Cardiac muscle cell (in vitro differentiated cells and primary cell): ENCODE data around the gene CEP57. TPM values are rescaled to one million over a fixed set of nuclear protein-coding genes. Genes with fewer than 3 reads are reported as not detected.
A peak's percentile ranks its signal among the peaks of the same experiment; 100 is the strongest.

ENCODE experiments used
- DNase-seq, 2 donors: peaks; one replicate each; pipeline versions ENCODE4 v3.0.0 to v3.0.0-alpha.2; 2010 to 2017; ENCODE audit warnings: low read depth in 1 of 2, low spot score in 1 of 2
- H3K27ac ChIP-seq: fragments of 200-600 bp; sonication (generic); 2 replicates; pipeline ENCODE4 v1.5.1; 2016
- H3K27me3 ChIP-seq: fragments of 200-600 bp; sonication (generic); 2 replicates; pipeline ENCODE4 v1.6.0; 2016; ENCODE audit warnings: control low read depth
- H3K36me3 ChIP-seq: fragments of 200-600 bp; sonication (generic); 2 replicates; pipeline ENCODE4 v1.5.1; 2016; ENCODE audit warnings: control low read depth
- H3K4me1 ChIP-seq: fragments of 200-600 bp; sonication (generic); 2 replicates; pipeline ENCODE4 v1.8.1; 2017; ENCODE audit warnings: low read depth, mild to moderate bottlenecking, mixed run types
- H3K4me3 ChIP-seq: fragments of 200-600 bp; sonication (generic); 2 replicates; pipeline ENCODE4 v1.5.1; 2016; ENCODE audit warnings: mild to moderate bottlenecking
- H3K9me3 ChIP-seq: fragments of 200-600 bp; sonication (generic); 2 replicates; pipeline ENCODE4 v1.5.1; 2017; ENCODE audit warnings: low read depth, mild to moderate bottlenecking, control low read depth
- polyA plus RNA-seq: library from polyadenylated mRNA; unstranded; fragments of >200 nt; fragmentation: Nextera tagmentation; extraction: Ambion mirVana; gene quantifications from 2 replicates; pipeline ENCODE4 v1.2.1, GENCODE V29; 2016
- total RNA-seq: library from RNA; depleted of rRNA; stranded (reverse); fragments of >200 nt; gene quantifications from 2 replicates; pipeline ENCODE4 v1.2.3, GENCODE V29; 2016
- TF ChIP-seq, protein P1 (sequence below): IDR thresholded peaks from 2 replicates; pipeline ENCODE4 v1.5.1; 2012; ENCODE audit warnings: low read depth, mild to moderate bottlenecking, low read length

Gene CEP57
- total and polyA plus RNA-seq, 2 experiments from 2014 or later, result 57.1 to 75.6 TPM

DNA sequence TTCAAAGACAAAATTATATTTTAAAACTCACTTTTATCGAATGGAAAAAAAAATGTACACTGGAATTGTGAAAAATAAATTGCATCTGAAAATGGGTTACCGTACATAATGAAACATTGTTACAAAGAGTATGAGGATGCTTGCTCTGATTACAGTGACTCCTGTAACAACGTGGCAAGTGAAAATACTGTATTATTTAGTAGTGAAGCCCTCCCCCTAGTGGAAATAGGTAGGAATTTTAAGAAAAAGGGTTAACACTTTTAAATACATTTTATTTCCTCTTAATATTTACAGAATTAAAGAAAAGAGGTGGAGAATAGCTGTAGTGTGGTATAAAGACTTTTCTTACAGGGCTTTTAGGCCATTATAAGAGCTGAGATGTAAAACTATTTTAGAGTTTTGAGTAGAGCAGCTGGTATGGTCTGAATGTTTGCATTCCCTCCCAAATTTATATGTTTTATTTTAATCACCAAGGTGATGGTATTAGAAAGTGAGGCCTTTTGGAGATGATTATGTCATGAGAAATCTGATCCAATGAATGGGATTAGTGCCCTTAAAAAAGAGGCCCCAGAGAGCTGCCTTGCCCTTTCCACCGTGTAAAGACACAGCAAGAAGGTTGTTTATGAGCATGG is 25.9 kb upstream of the CEP57 start:
- DNase-seq, result peak; percentile 61 to 77
- Histone ChIP-seq H3K4me3 (no peak overlapping the region), H3K27ac (no peak overlapping the region), H3K36me3 (no peaks in the 10 kb centered on the region), H3K27me3 (no peaks in the 10 kb centered on the region), H3K9me3 (no peaks in the 10 kb centered on the region), H3K4me1 (no peaks in the 10 kb centered on the region)
- TF ChIP-seq, protein P1, sequence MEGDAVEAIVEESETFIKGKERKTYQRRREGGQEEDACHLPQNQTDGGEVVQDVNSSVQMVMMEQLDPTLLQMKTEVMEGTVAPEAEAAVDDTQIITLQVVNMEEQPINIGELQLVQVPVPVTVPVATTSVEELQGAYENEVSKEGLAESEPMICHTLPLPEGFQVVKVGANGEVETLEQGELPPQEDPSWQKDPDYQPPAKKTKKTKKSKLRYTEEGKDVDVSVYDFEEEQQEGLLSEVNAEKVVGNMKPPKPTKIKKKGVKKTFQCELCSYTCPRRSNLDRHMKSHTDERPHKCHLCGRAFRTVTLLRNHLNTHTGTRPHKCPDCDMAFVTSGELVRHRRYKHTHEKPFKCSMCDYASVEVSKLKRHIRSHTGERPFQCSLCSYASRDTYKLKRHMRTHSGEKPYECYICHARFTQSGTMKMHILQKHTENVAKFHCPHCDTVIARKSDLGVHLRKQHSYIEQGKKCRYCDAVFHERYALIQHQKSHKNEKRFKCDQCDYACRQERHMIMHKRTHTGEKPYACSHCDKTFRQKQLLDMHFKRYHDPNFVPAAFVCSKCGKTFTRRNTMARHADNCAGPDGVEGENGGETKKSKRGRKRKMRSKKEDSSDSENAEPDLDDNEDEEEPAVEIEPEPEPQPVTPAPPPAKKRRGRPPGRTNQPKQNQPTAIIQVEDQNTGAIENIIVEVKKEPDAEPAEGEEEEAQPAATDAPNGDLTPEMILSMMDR, result peak; percentile 55

DNA sequence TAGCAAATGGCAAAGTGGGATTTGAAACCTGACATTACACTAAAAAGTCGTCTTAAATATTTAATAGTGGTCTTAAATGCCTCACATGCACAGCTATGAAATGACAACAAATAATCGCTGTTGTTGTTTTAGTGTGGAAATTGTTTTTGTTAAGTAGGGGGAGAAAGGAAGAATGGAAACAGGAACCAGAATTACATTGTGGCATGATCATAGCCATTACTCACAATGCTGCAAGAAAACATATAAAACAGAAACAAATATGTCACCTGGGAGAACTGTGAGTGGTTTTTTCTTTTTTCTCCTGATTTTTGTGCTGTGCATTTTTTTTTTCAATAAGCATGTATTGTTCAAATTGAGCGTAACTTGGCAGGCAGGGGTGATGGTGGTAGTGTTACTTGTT is 23.6 kb upstream of the CEP57 start:
- TF ChIP-seq, protein P1, result no peak

DNA sequence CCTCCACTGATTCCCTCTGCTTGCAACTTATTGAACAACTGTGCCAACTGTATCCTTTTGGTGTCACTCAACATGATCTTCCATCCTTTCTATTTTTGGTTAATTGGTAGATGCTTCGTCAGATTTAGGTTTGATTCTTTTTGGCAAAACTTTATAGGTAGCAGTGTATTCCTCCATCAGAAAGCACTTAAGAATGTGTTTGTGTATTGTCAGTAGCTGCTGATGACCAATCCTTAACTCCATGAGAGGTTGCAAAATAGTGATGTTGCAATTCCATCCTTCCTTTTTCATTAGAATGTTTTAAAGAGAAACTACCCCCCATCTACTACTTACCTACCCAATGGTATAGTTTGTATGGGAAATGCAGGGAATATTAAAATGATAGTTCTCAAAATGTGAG is 22.8 kb upstream of the CEP57 start:
- Histone ChIP-seq H3K4me3 (no peak overlapping the region), H3K27me3 (no peaks in the 10 kb centered on the region), H3K9me3 (no peaks in the 10 kb centered on the region), H3K4me1 (no peaks in the 10 kb centered on the region), H3K36me3 (peaks cover 16% of the 10 kb centered on the region), H3K27ac (no peak overlapping the region)
- TF ChIP-seq, protein P1, result no peak
- peak in 1 of 2 donors; percentile 86 for DNase-seq

More for the DNA sequence above, 23.6 kb upstream of the CEP57 start:
- no peaks in the 10 kb centered on the region for H3K27me3 ChIP-seq
- no peak for DNase-seq
- no peak overlapping the region for H3K4me3 ChIP-seq
- H3K27ac ChIP-seq, result no peak overlapping the region
- H3K4me1 ChIP-seq, result no peaks in the 10 kb centered on the region
- H3K9me3 ChIP-seq, result no peaks in the 10 kb centered on the region
- H3K36me3 ChIP-seq, result peaks cover 9% of the 10 kb centered on the region

DNA sequence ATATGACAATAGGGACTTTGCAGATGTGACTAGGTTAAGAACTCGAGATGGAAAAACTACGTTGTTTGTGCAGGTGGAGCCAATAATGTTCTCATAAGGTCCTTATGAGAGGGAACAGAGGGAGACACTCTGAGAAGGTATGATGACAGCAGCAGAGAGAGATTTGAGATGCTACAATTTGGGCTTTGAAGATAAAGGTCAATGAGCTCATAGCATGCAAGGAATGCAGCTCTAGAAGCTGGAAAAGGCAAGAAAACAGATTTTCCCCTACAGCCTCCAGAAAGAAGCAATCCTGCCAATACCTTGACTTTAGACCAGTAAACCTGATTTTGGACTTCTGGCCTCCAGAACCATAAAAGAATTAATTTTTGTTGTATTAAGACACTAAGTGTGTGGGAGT is 21.8 kb upstream of the CEP57 start:
- Histone ChIP-seq H3K27me3 (no peaks in the 10 kb centered on the region), H3K4me1 (no peaks in the 10 kb centered on the region), H3K4me3 (no peak overlapping the region), H3K9me3 (no peaks in the 10 kb centered on the region), H3K36me3 (peaks cover 21% of the 10 kb centered on the region), H3K27ac (no peak overlapping the region)
- peak in 1 of 2 donors; percentile 19 for DNase-seq
- TF ChIP-seq, protein P1, result no peak

DNA sequence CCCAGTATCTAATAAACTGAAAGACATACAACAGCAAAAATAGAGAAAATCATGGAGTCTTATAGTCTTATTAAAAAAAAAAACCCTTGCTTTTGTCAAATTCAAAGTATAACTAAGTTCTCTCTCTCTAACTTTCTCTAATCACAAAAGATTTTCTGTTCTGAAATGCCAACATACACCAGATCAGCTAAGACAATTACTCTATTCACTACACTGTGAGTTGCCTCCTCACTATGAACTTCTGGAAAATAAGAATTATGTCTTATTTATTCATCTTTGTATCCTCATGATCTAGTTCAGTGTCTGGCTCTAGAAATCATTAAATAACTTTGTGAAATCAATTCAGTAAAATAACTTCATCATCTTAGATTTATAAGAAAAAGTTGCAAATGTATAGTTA is 13.4 kb upstream of the CEP57 start:
- Histone ChIP-seq H3K27ac (no peak overlapping the region), H3K36me3 (peaks cover 71% of the 10 kb centered on the region), H3K4me3 (no peak overlapping the region), H3K4me1 (no peaks in the 10 kb centered on the region), H3K27me3 (no peaks in the 10 kb centered on the region), H3K9me3 (no peaks in the 10 kb centered on the region)
- TF ChIP-seq, protein P1, result no peak
- DNase-seq, result no peak
